PC-9 (cell line): Measurements from ENCODE around the gene SLC7A5.

Experiments
- EZH2 ChIP-seq: fragments of 200-600 bp; sonication (generic); IDR thresholded peaks from 2 replicates; pipeline ENCODE4 v1.8.0; 2017; ENCODE audit warnings: antibody characterized with exemption, low read depth
- TF ChIP-seq, protein P1 (sequence below): fragments of 200-600 bp; sonication (generic); conservative IDR thresholded peaks from 2 replicates; pipeline ENCODE4 v1.6.1; 2017; ENCODE audit warnings: mixed run types, antibody characterized with exemption, mild to moderate bottlenecking, moderate library complexity

- TF ChIP-seq, protein P1, sequence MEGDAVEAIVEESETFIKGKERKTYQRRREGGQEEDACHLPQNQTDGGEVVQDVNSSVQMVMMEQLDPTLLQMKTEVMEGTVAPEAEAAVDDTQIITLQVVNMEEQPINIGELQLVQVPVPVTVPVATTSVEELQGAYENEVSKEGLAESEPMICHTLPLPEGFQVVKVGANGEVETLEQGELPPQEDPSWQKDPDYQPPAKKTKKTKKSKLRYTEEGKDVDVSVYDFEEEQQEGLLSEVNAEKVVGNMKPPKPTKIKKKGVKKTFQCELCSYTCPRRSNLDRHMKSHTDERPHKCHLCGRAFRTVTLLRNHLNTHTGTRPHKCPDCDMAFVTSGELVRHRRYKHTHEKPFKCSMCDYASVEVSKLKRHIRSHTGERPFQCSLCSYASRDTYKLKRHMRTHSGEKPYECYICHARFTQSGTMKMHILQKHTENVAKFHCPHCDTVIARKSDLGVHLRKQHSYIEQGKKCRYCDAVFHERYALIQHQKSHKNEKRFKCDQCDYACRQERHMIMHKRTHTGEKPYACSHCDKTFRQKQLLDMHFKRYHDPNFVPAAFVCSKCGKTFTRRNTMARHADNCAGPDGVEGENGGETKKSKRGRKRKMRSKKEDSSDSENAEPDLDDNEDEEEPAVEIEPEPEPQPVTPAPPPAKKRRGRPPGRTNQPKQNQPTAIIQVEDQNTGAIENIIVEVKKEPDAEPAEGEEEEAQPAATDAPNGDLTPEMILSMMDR: no peak
- TF ChIP-seq EZH2: no peak
Measured at GRCh38 chr16:87790292-87791100, 78.8 kb downstream of the SLC7A5 start.
